H9 (cell line): ENCODE results near the gene TMEM120B. TPM values are rescaled to one million over a fixed set of nuclear protein-coding genes. Genes with fewer than 3 reads are reported as not detected.

Experiments
- DNase-seq: peaks from one replicate; pipeline ENCODE4 v3.0.0-alpha.2; 2017
- H2AFZ ChIP-seq: one replicate; pipeline ENCODE4 v1.6.1; 2013; ENCODE audit warnings: mild to moderate bottlenecking, low read length, control low read depth, moderate library complexity
- H2AK5ac ChIP-seq: 2 replicates; pipeline ENCODE4 v1.6.1; 2013; ENCODE audit warnings: low read length, control low read depth, mixed read lengths; ENCODE audit not compliant: insufficient read length
- H2BK120ac ChIP-seq: one replicate; pipeline ENCODE4 v1.6.1; 2013; ENCODE audit warnings: low read depth, mild to moderate bottlenecking, low read length, control low read depth, inconsistent platforms; ENCODE audit not compliant: poor library complexity, severe bottlenecking
- H2BK12ac ChIP-seq: 2 replicates; pipeline ENCODE4 v1.6.1; 2013; ENCODE audit warnings: low read length, control low read depth, mixed read lengths, low read depth; ENCODE audit not compliant: insufficient read length
- H2BK15ac ChIP-seq: 2 replicates; pipeline ENCODE4 v1.6.1; 2013; ENCODE audit warnings: low read depth, low read length, control low read depth
- H2BK20ac ChIP-seq: one replicate; pipeline ENCODE4 v1.6.1; 2013; ENCODE audit warnings: low read depth, mild to moderate bottlenecking, low read length, control low read depth, inconsistent platforms; ENCODE audit not compliant: poor library complexity, severe bottlenecking
- H2BK5ac ChIP-seq: 2 replicates; pipeline ENCODE4 v1.6.1; 2013; ENCODE audit warnings: low read length, control low read depth, mixed read lengths; ENCODE audit not compliant: insufficient read length
- H3K14ac ChIP-seq: 2 replicates; pipeline ENCODE4 v1.6.1; 2013; ENCODE audit warnings: low read length, control low read depth; ENCODE audit not compliant: insufficient read depth
- H3K18ac ChIP-seq: 2 replicates; pipeline ENCODE4 v1.6.1; 2013; ENCODE audit warnings: low read depth, mild to moderate bottlenecking, mixed read lengths, low read length, control low read depth; ENCODE audit not compliant: insufficient read length
- H3K23ac ChIP-seq: 2 replicates; pipeline ENCODE4 v1.6.1; 2013; ENCODE audit warnings: low read length, control low read depth, mixed read lengths, low read depth; ENCODE audit not compliant: insufficient read length
- H3K23me2 ChIP-seq: 2 replicates; pipeline ENCODE4 v1.6.1; 2013; ENCODE audit warnings: low read depth, mild to moderate bottlenecking, mixed read lengths, low read length, control low read depth; ENCODE audit not compliant: insufficient read length, poor library complexity, severe bottlenecking
- H3K27ac ChIP-seq: 2 replicates; pipeline ENCODE4 v1.5.1; 2013; ENCODE audit warnings: low read length, control low read depth, mixed read lengths, low read depth; ENCODE audit not compliant: insufficient read length
- H3K27me3 ChIP-seq: 2 replicates; pipeline ENCODE4 v1.6.1; 2013; ENCODE audit warnings: low read length, control low read depth, inconsistent platforms; ENCODE audit not compliant: insufficient read depth
- H3K4ac ChIP-seq: 2 replicates; pipeline ENCODE4 v1.6.1; 2013; ENCODE audit warnings: low read depth, mild to moderate bottlenecking, control low read depth, inconsistent platforms, low read length, moderate library complexity
- H3K4me1 ChIP-seq: 2 replicates; pipeline ENCODE4 v1.6.1; 2013; ENCODE audit warnings: low read length, control low read depth, inconsistent platforms; ENCODE audit not compliant: insufficient read depth
- H3K4me2 ChIP-seq: 2 replicates; pipeline ENCODE4 v1.6.1; 2013; ENCODE audit warnings: low read length, control low read depth, mixed read lengths; ENCODE audit not compliant: insufficient read length, insufficient read depth
- H3K56ac ChIP-seq: 2 replicates; pipeline ENCODE4 v1.6.1; 2013; ENCODE audit warnings: low read depth, mild to moderate bottlenecking, mixed read lengths, low read length, control low read depth; ENCODE audit not compliant: insufficient read length
- H3K79me1 ChIP-seq: 2 replicates; pipeline ENCODE4 v1.6.1; 2013; ENCODE audit warnings: low read depth, mild to moderate bottlenecking, moderate library complexity, low read length, control low read depth, inconsistent platforms; ENCODE audit not compliant: insufficient read depth, poor library complexity, severe bottlenecking
- H3K79me2 ChIP-seq: 2 replicates; pipeline ENCODE4 v1.6.1; 2013; ENCODE audit warnings: low read length, control low read depth, inconsistent platforms; ENCODE audit not compliant: insufficient read depth
- H3K9ac ChIP-seq: 2 replicates; pipeline ENCODE4 v1.6.1; 2013; ENCODE audit warnings: low read length, control low read depth, mixed read lengths; ENCODE audit not compliant: insufficient read length; ENCODE audit errors: extremely low read depth
- H3K9me3 ChIP-seq: one replicate; pipeline ENCODE4 v1.6.1; 2013; ENCODE audit warnings: low read depth, low read length, inconsistent platforms; ENCODE audit not compliant: control insufficient read depth
- H3T11ph ChIP-seq: one replicate; pipeline ENCODE4 v1.6.1; 2013; ENCODE audit warnings: mild to moderate bottlenecking, low read length, control low read depth, inconsistent platforms
- H4K20me1 ChIP-seq: one replicate; pipeline ENCODE4 v1.6.1; 2013; ENCODE audit not compliant: control insufficient read depth, insufficient read length, insufficient read depth
- H4K5ac ChIP-seq: 2 replicates; pipeline ENCODE4 v1.6.1; 2013; ENCODE audit warnings: low read depth, mild to moderate bottlenecking, mixed read lengths, low read length, control low read depth; ENCODE audit not compliant: insufficient read length
- H4K8ac ChIP-seq: replicated peaks from 2 replicates; pipeline ENCODE4 v1.6.1; 2013; ENCODE audit warnings: low read length, control low read depth, mixed read lengths, low read depth; ENCODE audit not compliant: insufficient read length
- H4K91ac ChIP-seq: 2 replicates; pipeline ENCODE4 v1.6.1; 2013; ENCODE audit warnings: low read depth, mild to moderate bottlenecking, moderate library complexity, mixed read lengths, low read length, control low read depth; ENCODE audit not compliant: insufficient read length
- H3K27ac Mint-ChIP-seq, 3 experiments: 2 replicates in 2 of 3; 3 replicates in 1 of 3; pipeline ENCODE4 v1.8.0; 2020 to 2021; ENCODE audit warnings: mixed read lengths in 3 of 3, mild to moderate bottlenecking in 1 of 3, moderate library complexity in 1 of 3
- H3K27me3 Mint-ChIP-seq: 2 replicates; pipeline ENCODE4 v1.8.0; 2021; ENCODE audit warnings: low read depth, mild to moderate bottlenecking, moderate library complexity, mixed read lengths
- H3K36me3 Mint-ChIP-seq, 3 experiments: 2 replicates in 2 of 3; 3 replicates in 1 of 3; pipeline ENCODE4 v1.8.0; 2020 to 2021; ENCODE audit warnings: low read depth in 3 of 3, mixed read lengths in 3 of 3; ENCODE audit not compliant: insufficient read depth in 1 of 3
- H3K4me1 Mint-ChIP-seq, 2 experiments: 2 replicates each; pipeline ENCODE4 v1.8.0; 2020; ENCODE audit warnings: mixed read lengths in 2 of 2
- H3K4me3 Mint-ChIP-seq, 2 experiments: 2 replicates in 1 of 2; 3 replicates in 1 of 2; pipeline ENCODE4 v1.8.0; 2020 to 2021; ENCODE audit warnings: mild to moderate bottlenecking in 2 of 2, mixed read lengths in 2 of 2, moderate library complexity in 1 of 2
- H3K9me3 Mint-ChIP-seq, 2 experiments: 2 replicates in 1 of 2; 3 replicates in 1 of 2; pipeline ENCODE4 v1.8.0; 2020; ENCODE audit warnings: mild to moderate bottlenecking in 2 of 2, mixed read lengths in 2 of 2, moderate library complexity in 1 of 2
- WGBS: extraction: QIAGEN DNeasy Blood & Tissue Kit; methylation state at CpG from one replicate; pipeline ENCODE4 v1.1.7; 2013; ENCODE audit warnings: missing lambda C conversion rate, low lambda C conversion rate, mixed read lengths; ENCODE audit not compliant: insufficient read length; ENCODE audit errors: extremely low coverage; 5-methylcytosine and 5-hydroxymethylcytosine counted together
- total RNA-seq: library from RNA; stranded (reverse); gene quantifications from 2 replicates; pipeline ENCODE4 v1.2.1, GENCODE V29; 2021
- TF ChIP-seq, protein P1 (sequence below): fragments of 200-600 bp; sonication (generic); conservative IDR thresholded peaks from 3 replicates; pipeline ENCODE4 v1.8.0; 2021; ENCODE audit warnings: antibody characterized with exemption, mild to moderate bottlenecking

The TMEM120B gene
- total RNA-seq, 1 experiment from 2014 or later, result 25.8 TPM

DNA sequence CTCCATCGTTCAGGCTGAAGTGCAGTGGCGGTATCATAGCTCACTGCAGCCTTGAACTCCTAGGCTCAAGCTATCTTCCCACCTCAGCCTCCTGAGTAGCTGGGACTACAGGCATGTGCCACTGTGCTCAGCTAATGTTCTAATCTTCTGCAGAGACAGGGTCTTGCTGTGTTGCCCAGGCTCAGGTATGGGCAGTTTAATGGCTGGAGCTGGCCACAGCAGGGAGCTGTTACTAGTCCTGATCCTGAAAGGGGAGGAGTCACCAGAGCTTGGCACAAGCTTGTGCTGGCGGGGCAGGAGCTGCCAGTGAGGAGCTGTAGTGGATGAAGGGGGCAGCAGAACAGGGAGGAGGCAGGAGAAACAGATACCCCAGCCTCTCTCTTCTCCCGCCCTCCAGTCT, 10.6 kb downstream of the TMEM120B start:
- TF ChIP-seq, protein P1, sequence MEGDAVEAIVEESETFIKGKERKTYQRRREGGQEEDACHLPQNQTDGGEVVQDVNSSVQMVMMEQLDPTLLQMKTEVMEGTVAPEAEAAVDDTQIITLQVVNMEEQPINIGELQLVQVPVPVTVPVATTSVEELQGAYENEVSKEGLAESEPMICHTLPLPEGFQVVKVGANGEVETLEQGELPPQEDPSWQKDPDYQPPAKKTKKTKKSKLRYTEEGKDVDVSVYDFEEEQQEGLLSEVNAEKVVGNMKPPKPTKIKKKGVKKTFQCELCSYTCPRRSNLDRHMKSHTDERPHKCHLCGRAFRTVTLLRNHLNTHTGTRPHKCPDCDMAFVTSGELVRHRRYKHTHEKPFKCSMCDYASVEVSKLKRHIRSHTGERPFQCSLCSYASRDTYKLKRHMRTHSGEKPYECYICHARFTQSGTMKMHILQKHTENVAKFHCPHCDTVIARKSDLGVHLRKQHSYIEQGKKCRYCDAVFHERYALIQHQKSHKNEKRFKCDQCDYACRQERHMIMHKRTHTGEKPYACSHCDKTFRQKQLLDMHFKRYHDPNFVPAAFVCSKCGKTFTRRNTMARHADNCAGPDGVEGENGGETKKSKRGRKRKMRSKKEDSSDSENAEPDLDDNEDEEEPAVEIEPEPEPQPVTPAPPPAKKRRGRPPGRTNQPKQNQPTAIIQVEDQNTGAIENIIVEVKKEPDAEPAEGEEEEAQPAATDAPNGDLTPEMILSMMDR, result no peak
- Mint-ChIP-seq H3K9me3 (no peaks in the 10 kb centered on the region; a peak in 1 of 5 replicates), H3K36me3 (peaks cover 10 to 24% (median 18%) of the 10 kb centered on the region in 3 experiments), H3K27ac (no peak overlapping the region), H3K27me3 (no peaks in the 10 kb centered on the region), H3K4me1 (no peaks in the 10 kb centered on the region; a peak in 1 of 4 replicates), H3K4me3 (no peak overlapping the region)
- no peak overlapping the region for H3K4ac ChIP-seq
- no peak overlapping the region for H3K56ac ChIP-seq
- H3K9ac ChIP-seq, result no peak overlapping the region
- no peak overlapping the region for H3K14ac ChIP-seq
- H2BK15ac ChIP-seq, result no peak overlapping the region
- no peak overlapping the region for H3K27ac ChIP-seq
- H2AK5ac ChIP-seq, result no peak overlapping the region
- no peak overlapping the region for H2AFZ ChIP-seq
- H3K27me3 ChIP-seq, result no peaks in the 10 kb centered on the region
- H2BK5ac ChIP-seq, result no peak overlapping the region
- no peaks in the 10 kb centered on the region for H3K9me3 ChIP-seq
- peaks cover 6% of the 10 kb centered on the region for H3K79me1 ChIP-seq
- no peak overlapping the region for H4K5ac ChIP-seq
- H3K4me2 ChIP-seq, result no peak overlapping the region
- no peaks in the 10 kb centered on the region for H3K4me1 ChIP-seq
- H2BK20ac ChIP-seq, result no peak overlapping the region
- H2BK12ac ChIP-seq, result no peak overlapping the region
- no peak overlapping the region for H3K18ac ChIP-seq
- no peaks in the 10 kb centered on the region for H3K23me2 ChIP-seq
- no peak overlapping the region for H3K23ac ChIP-seq
- H2BK120ac ChIP-seq, result no peak overlapping the region
- no peaks in the 10 kb centered on the region for H4K20me1 ChIP-seq
- no peak for DNase-seq
- no peak overlapping the region for H3T11ph ChIP-seq
- H4K91ac ChIP-seq, result no peak overlapping the region
- H3K79me2 ChIP-seq, result no peaks in the 10 kb centered on the region; the same call in 1 of the 2 replicates
- no CpG with 5 or more reads among the region's 4 CpGs for WGBS
- H4K8ac ChIP-seq, result no peak overlapping the region
